ENCODE data around the gene GPC6.

DNA sequence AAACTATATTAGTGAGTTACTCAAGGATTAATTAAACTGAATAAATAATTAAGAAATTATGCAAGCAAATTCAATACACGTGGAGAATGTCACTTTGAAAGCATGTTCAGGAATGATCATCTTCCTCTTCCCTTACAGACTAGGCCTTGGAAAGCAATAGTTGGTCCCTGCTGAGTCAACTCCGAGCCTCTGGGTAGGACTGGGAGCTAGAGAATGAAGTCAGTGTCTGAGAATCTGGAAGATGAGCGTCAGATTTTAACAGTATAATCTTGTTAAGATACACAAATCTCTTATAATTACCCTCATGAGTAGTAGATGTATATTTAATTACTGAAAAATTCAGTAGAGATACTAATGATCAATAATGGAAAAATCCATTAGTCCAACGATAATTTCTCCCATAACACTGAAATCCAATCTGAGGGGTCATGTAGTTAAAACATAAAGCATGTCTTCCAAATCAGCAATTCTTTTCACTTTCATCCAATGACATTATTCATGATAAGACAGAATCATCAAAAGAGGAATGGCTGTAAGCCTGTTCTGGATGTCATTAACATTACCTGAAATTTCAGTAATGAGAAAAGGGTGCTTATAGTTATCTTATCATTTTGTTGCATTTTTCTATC lies 829.9 kb downstream of the GPC6 start:
- TF ChIP-seq CTCF (IDR thresholded peaks at IDR 0.05; ENCODE audit: insufficient read depth, low read length) (no peak), POLR2AphosphoS5 (IDR thresholded peaks at IDR 0.05; ENCODE audit: low read depth) (no peak)

Data from HL-60 (cell line).